Peyer's patch (tissue), 4 donors: Measurements from ENCODE around the gene RNLS.

Experiments
- CTCF ChIP-seq, 6 experiments: fragments of 450-650 bp in 4 of 6; fragments of 200-600 bp in 2 of 6; sonication (generic) in 1 of 6; IDR thresholded peaks; one replicate each; pipeline ENCODE4 v1.5.1; 2017 to 2019; ENCODE audit warnings: antibody characterized with exemption in 6 of 6, mild to moderate bottlenecking in 3 of 6, moderate library complexity in 1 of 6
- POLR2A ChIP-seq, 2 donors: fragments of 450-650 bp; IDR thresholded peaks; one replicate each; pipeline ENCODE4 v1.5.1; 2017; ENCODE audit warnings: antibody characterized with exemption in 2 of 2, mild to moderate bottlenecking in 2 of 2, moderate library complexity in 2 of 2

- TF ChIP-seq CTCF (IDR thresholded peaks at IDR 0.05) (no peak), POLR2A (IDR thresholded peaks at IDR 0.05) (no peak)
Measured at GRCh38 chr10:88458209-88458608, 124.9 kb downstream of the RNLS start.
